Liver (tissue), 9 donors: ENCODE results near the gene SPECC1. TPM values are rescaled to one million over a fixed set of nuclear protein-coding genes. Genes with fewer than 3 reads are reported as not detected.

ENCODE experiments used
- DNase-seq: peaks from one replicate; pipeline ENCODE4 v3.0.0-alpha.2; 2017; ENCODE audit warnings: low spot score
- H3K27ac ChIP-seq, 2 donors: one replicate each; pipeline ENCODE4 v1.7.0; 2013; ENCODE audit warnings: inconsistent platforms in 2 of 2, low read length in 2 of 2, control low read depth in 1 of 2, low read depth in 1 of 2, mild to moderate bottlenecking in 1 of 2
- H3K27me3 ChIP-seq, 4 donors: one replicate each; pipeline versions ENCODE4 v1.6.1 to v1.7.0; 2013; ENCODE audit warnings: low read length in 3 of 4, inconsistent platforms in 1 of 4, mild to moderate bottlenecking in 1 of 4, moderate library complexity in 1 of 4; ENCODE audit not compliant: control insufficient read depth in 4 of 4, insufficient read depth in 4 of 4
- H3K36me3 ChIP-seq, 4 donors: one replicate each; pipeline versions ENCODE4 v1.6.1 to v1.7.0; 2013; ENCODE audit warnings: low read length in 3 of 4, mild to moderate bottlenecking in 3 of 4, low read depth in 1 of 4, moderate library complexity in 1 of 4; ENCODE audit not compliant: control insufficient read depth in 4 of 4, insufficient read depth in 3 of 4
- H3K4me1 ChIP-seq, 4 donors: one replicate each; pipeline versions ENCODE4 v1.6.1 to v1.7.0; 2013; ENCODE audit warnings: low read length in 3 of 4, mild to moderate bottlenecking in 3 of 4, moderate library complexity in 1 of 4; ENCODE audit not compliant: control insufficient read depth in 4 of 4, insufficient read depth in 4 of 4
- H3K4me3 ChIP-seq, 3 donors: one replicate each; pipeline versions ENCODE4 v1.6.1 to v1.7.0; 2013; ENCODE audit warnings: low read length in 3 of 3, control low read depth in 1 of 3, low read depth in 1 of 3, mild to moderate bottlenecking in 1 of 3
- H3K9ac ChIP-seq, 2 donors: one replicate each; pipeline ENCODE4 v1.7.0; 2013; ENCODE audit warnings: low read length in 2 of 2, mild to moderate bottlenecking in 2 of 2, moderate library complexity in 2 of 2, control low read depth in 1 of 2, low read depth in 1 of 2
- H3K9me3 ChIP-seq, 4 donors: one replicate each; pipeline versions ENCODE4 v1.6.1 to v1.7.0; 2013; ENCODE audit warnings: low read length in 3 of 4; ENCODE audit not compliant: control insufficient read depth in 4 of 4
- EGR1 ChIP-seq, 2 donors: IDR thresholded peaks; 2 replicates each; pipeline ENCODE4 v1.6.1; 2016 to 2018; ENCODE audit warnings: antibody characterized with exemption in 2 of 2, low read depth in 2 of 2
- FOXA1 ChIP-seq: IDR thresholded peaks from 2 replicates; pipeline ENCODE4 v1.6.1; 2016; ENCODE audit warnings: antibody characterized with exemption
- FOXA2 ChIP-seq: IDR thresholded peaks from 2 replicates; pipeline ENCODE4 v1.6.1; 2016; ENCODE audit warnings: antibody characterized with exemption
- GABPA ChIP-seq, 2 donors: IDR thresholded peaks in 1 of 2; conservative IDR thresholded peaks in 1 of 2; 2 replicates each; pipeline ENCODE4 v1.6.1; 2016; ENCODE audit warnings: antibody characterized with exemption in 2 of 2, mild to moderate bottlenecking in 1 of 2, moderate library complexity in 1 of 2
- HNF4A ChIP-seq, 2 donors: conservative IDR thresholded peaks; 2 replicates each; pipeline ENCODE4 v1.6.1; 2016; ENCODE audit warnings: antibody characterized with exemption in 2 of 2, mild to moderate bottlenecking in 2 of 2
- HNF4G ChIP-seq: IDR thresholded peaks from 2 replicates; pipeline ENCODE4 v1.6.1; 2016; ENCODE audit warnings: antibody characterized with exemption
- JUND ChIP-seq, 2 donors: IDR thresholded peaks; 2 replicates each; pipeline ENCODE4 v1.6.1; 2016; ENCODE audit warnings: antibody characterized with exemption in 2 of 2
- NR2F2 ChIP-seq: IDR thresholded peaks from 2 replicates; pipeline ENCODE4 v1.6.1; 2016; ENCODE audit warnings: antibody characterized with exemption
- RAD21 ChIP-seq, 2 donors: IDR thresholded peaks; 2 replicates each; pipeline ENCODE4 v1.6.1; 2016; ENCODE audit warnings: antibody characterized with exemption in 2 of 2, mild to moderate bottlenecking in 2 of 2
- RXRA ChIP-seq, 2 donors: IDR thresholded peaks; 2 replicates each; pipeline ENCODE4 v1.6.1; 2017 to 2018; ENCODE audit warnings: antibody characterized with exemption in 2 of 2, mild to moderate bottlenecking in 1 of 2
- SP1 ChIP-seq: IDR thresholded peaks from 2 replicates; pipeline ENCODE4 v1.6.1; 2018; ENCODE audit warnings: antibody characterized with exemption, mild to moderate bottlenecking
- TAF1 ChIP-seq: conservative IDR thresholded peaks from 2 replicates; pipeline ENCODE4 v1.6.1; 2016; ENCODE audit warnings: antibody characterized with exemption, mild to moderate bottlenecking
- YY1 ChIP-seq: IDR thresholded peaks from 2 replicates; pipeline ENCODE4 v1.6.1; 2016; ENCODE audit warnings: antibody characterized with exemption, mild to moderate bottlenecking
- WGBS: extraction: QIAGEN DNeasy Blood & Tissue Kit; methylation state at CpG from one replicate; pipeline ENCODE4 v1.1.7; 2013; 5-methylcytosine and 5-hydroxymethylcytosine counted together
- polyA plus RNA-seq, 2 donors: library from polyadenylated mRNA; stranded (reverse) in 1 of 2; unstranded in 1 of 2; fragments of 200-250 nt in 1 of 2; fragments of >200 nt in 1 of 2; fragmentation: Nextera tagmentation in 1 of 2; extraction: Ambion mirVana in 1 of 2; gene quantifications; one replicate each; pipeline versions ENCODE4 v1.2.1 to v1.2.3, GENCODE V29; 2013 to 2015
- total RNA-seq, 2 donors: library from RNA; depleted of rRNA; stranded (reverse); fragments of >200 nt; gene quantifications; one replicate each; pipeline ENCODE4 v1.2.3, GENCODE V29; 2014
- TF ChIP-seq, protein P1 (sequence below): fragments of 150-350 bp; IDR thresholded peaks from 2 replicates; pipeline ENCODE4 v1.5.1; 2017; ENCODE audit warnings: improper control_type of control experiment, low read depth, low read length; ENCODE audit not compliant: missing input control
- TF ChIP-seq, protein P2 (sequence below): IDR thresholded peaks from 2 replicates; pipeline ENCODE4 v1.6.1; 2016; ENCODE audit warnings: antibody characterized with exemption
- TF ChIP-seq, protein P3 (sequence below): IDR thresholded peaks from 2 replicates; pipeline ENCODE4 v1.6.1; 2016; ENCODE audit warnings: antibody characterized with exemption
- TF ChIP-seq, protein P4 (sequence below): IDR thresholded peaks from 2 replicates; pipeline ENCODE4 v1.6.1; 2016; ENCODE audit warnings: antibody characterized with exemption
- TF ChIP-seq, protein P5 (sequence below): IDR thresholded peaks from 2 replicates; pipeline ENCODE4 v1.6.1; 2016; ENCODE audit warnings: antibody characterized with exemption, mild to moderate bottlenecking
- donor health status: healthy.
- donor health status: healthy.
- donor health status: healthy.
- donor health status: healthy.
- donor health status: healthy.

SPECC1 gene
- total and polyA plus RNA-seq, 4 donors = 0.36 to 70.3 (median 1.8) TPM

DNA sequence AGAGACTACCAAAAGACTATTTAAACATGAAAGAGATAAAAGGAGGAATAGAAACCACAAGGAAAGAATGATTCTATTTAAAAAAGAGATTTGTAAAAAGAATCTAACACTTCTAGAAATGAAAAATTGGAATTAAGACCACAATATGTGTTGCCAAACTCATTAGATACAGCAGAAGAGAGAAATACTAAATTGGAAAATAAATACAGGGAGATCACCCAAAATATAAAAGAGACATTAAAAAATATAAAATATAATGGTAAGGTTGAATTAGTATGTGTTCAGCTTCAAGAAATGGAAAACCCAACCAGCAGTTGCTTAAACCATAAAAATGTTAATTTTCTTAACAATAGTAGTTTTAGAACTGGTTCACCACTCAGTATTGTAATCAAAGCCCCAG lies 297.8 kb downstream of the SPECC1 start:
- H3K4me1 ChIP-seq = no peaks in the 10 kb centered on the region

DNA sequence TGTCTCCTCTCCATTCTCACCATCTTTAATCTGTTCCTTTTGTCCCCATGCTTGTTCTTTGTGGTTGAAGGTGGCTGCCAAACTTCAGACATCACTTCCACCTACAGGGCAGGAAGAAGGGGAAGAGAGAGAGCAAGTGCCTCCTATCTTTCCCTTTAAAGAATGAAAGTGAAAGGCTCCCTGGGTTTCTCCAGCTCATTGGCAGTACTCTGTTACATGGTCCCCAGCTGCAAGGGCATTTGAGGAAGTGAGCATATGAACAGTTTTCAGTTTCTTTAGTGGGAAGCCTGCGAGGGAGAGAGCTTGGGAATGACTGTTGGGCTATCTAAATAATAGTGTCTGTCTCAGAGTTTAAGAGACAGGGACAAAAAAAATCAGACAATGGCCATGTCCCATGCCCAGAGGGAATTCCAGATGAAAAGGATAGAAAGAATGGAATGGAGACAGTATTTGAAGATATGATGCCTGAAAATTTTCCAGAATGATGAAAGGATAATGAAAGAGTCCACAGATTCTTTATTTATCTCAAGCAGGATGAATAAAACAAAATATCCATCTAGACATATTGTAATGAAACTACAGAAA lies 298.3 kb downstream of the SPECC1 start:
- Histone ChIP-seq H3K9ac (no peak overlapping the region), H3K27ac (no peak overlapping the region), H3K4me3 (no peak overlapping the region), H3K4me1 (no peaks in the 10 kb centered on the region), H3K27me3 (no peaks in the 10 kb centered on the region), H3K9me3 (peaks cover 0 to 9% (median 4%) of the 10 kb centered on the region in 4 donors), H3K36me3 (no peaks in the 10 kb centered on the region)
- no peak for DNase-seq
- no peak for TF ChIP-seq JUND (IDR thresholded peaks at IDR 0.05)
- no peak for TF ChIP-seq HNF4A (conservative IDR thresholded peaks at IDR 0.05)
- TF ChIP-seq, protein P1, sequence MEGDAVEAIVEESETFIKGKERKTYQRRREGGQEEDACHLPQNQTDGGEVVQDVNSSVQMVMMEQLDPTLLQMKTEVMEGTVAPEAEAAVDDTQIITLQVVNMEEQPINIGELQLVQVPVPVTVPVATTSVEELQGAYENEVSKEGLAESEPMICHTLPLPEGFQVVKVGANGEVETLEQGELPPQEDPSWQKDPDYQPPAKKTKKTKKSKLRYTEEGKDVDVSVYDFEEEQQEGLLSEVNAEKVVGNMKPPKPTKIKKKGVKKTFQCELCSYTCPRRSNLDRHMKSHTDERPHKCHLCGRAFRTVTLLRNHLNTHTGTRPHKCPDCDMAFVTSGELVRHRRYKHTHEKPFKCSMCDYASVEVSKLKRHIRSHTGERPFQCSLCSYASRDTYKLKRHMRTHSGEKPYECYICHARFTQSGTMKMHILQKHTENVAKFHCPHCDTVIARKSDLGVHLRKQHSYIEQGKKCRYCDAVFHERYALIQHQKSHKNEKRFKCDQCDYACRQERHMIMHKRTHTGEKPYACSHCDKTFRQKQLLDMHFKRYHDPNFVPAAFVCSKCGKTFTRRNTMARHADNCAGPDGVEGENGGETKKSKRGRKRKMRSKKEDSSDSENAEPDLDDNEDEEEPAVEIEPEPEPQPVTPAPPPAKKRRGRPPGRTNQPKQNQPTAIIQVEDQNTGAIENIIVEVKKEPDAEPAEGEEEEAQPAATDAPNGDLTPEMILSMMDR = no peak
- no peak for TF ChIP-seq SP1
- TF ChIP-seq EGR1 (IDR thresholded peaks at IDR 0.05; ENCODE audit: low read depth in 2 of 2) = no peak
- TF ChIP-seq, protein P2, sequence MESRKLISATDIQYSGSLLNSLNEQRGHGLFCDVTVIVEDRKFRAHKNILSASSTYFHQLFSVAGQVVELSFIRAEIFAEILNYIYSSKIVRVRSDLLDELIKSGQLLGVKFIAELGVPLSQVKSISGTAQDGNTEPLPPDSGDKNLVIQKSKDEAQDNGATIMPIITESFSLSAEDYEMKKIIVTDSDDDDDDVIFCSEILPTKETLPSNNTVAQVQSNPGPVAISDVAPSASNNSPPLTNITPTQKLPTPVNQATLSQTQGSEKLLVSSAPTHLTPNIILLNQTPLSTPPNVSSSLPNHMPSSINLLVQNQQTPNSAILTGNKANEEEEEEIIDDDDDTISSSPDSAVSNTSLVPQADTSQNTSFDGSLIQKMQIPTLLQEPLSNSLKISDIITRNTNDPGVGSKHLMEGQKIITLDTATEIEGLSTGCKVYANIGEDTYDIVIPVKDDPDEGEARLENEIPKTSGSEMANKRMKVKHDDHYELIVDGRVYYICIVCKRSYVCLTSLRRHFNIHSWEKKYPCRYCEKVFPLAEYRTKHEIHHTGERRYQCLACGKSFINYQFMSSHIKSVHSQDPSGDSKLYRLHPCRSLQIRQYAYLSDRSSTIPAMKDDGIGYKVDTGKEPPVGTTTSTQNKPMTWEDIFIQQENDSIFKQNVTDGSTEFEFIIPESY = no peak
- TF ChIP-seq FOXA1 = no peak
- TF ChIP-seq, protein P3, sequence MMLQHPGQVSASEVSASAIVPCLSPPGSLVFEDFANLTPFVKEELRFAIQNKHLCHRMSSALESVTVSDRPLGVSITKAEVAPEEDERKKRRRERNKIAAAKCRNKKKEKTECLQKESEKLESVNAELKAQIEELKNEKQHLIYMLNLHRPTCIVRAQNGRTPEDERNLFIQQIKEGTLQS = no peak
- TF ChIP-seq FOXA2 = no peak
- TF ChIP-seq TAF1 = no peak
- no peak for TF ChIP-seq YY1
- no peak for TF ChIP-seq RAD21 (IDR thresholded peaks at IDR 0.05)
- TF ChIP-seq, protein P4, sequence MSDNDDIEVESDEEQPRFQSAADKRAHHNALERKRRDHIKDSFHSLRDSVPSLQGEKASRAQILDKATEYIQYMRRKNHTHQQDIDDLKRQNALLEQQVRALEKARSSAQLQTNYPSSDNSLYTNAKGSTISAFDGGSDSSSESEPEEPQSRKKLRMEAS = no peak
- TF ChIP-seq NR2F2 = no peak
- TF ChIP-seq, protein P5, sequence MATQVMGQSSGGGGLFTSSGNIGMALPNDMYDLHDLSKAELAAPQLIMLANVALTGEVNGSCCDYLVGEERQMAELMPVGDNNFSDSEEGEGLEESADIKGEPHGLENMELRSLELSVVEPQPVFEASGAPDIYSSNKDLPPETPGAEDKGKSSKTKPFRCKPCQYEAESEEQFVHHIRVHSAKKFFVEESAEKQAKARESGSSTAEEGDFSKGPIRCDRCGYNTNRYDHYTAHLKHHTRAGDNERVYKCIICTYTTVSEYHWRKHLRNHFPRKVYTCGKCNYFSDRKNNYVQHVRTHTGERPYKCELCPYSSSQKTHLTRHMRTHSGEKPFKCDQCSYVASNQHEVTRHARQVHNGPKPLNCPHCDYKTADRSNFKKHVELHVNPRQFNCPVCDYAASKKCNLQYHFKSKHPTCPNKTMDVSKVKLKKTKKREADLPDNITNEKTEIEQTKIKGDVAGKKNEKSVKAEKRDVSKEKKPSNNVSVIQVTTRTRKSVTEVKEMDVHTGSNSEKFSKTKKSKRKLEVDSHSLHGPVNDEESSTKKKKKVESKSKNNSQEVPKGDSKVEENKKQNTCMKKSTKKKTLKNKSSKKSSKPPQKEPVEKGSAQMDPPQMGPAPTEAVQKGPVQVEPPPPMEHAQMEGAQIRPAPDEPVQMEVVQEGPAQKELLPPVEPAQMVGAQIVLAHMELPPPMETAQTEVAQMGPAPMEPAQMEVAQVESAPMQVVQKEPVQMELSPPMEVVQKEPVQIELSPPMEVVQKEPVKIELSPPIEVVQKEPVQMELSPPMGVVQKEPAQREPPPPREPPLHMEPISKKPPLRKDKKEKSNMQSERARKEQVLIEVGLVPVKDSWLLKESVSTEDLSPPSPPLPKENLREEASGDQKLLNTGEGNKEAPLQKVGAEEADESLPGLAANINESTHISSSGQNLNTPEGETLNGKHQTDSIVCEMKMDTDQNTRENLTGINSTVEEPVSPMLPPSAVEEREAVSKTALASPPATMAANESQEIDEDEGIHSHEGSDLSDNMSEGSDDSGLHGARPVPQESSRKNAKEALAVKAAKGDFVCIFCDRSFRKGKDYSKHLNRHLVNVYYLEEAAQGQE = no peak
- no peak for TF ChIP-seq GABPA (IDR thresholded peaks at IDR 0.05 in 1 of 2, conservative IDR thresholded peaks at IDR 0.05 in 1 of 2)
- no peak for TF ChIP-seq HNF4G
- no peak for TF ChIP-seq RXRA (IDR thresholded peaks at IDR 0.05)
- WGBS = 87% methylated on average over 1 of the region's 1 CpG

More for the DNA sequence above, 297.8 kb downstream of the SPECC1 start:
- no peak overlapping the region for H3K9ac ChIP-seq
- no peak for DNase-seq
- H3K36me3 ChIP-seq = no peaks in the 10 kb centered on the region
- no peak overlapping the region for H3K4me3 ChIP-seq
- H3K9me3 ChIP-seq = peaks cover 0 to 9% (median 4%) of the 10 kb centered on the region in 4 donors
- peaks cover 0 to 2% (median 0%) of the 10 kb centered on the region in 4 donors for H3K27me3 ChIP-seq
- TF ChIP-seq, protein P1 = no peak
- TF ChIP-seq GABPA (IDR thresholded peaks at IDR 0.05 in 1 of 2, conservative IDR thresholded peaks at IDR 0.05 in 1 of 2) (no peak), FOXA1 (no peak), HNF4A (conservative IDR thresholded peaks at IDR 0.05) (no peak)
- TF ChIP-seq, protein P4 = no peak
- no peak overlapping the region for H3K27ac ChIP-seq
